Mesendoderm (in vitro differentiated cells): Measurements from ENCODE around the gene SYNGAP1.
"Not testable (repeated sequence)": the region's sequence is repeated elsewhere in the genome, so short reads cannot be mapped to it uniquely, and the experiment has no call there.

Source experiments
- DNase-seq: peaks from one replicate; pipeline ENCODE4 v3.0.0; 2013
- H2AK5ac ChIP-seq: 2 replicates; pipeline ENCODE4 v1.6.1; 2013; ENCODE audit warnings: low read length, inconsistent platforms
- H2BK120ac ChIP-seq: 2 replicates; pipeline ENCODE4 v1.6.1; 2013; ENCODE audit warnings: low read depth, mild to moderate bottlenecking, low read length, moderate library complexity, mixed read lengths
- H2BK15ac ChIP-seq: replicated peaks from 2 replicates; pipeline ENCODE4 v1.6.1; 2013; ENCODE audit warnings: low read depth, mild to moderate bottlenecking, moderate library complexity
- H2BK5ac ChIP-seq: 2 replicates; pipeline ENCODE4 v1.6.1; 2013; ENCODE audit warnings: low read length, inconsistent platforms
- H3K18ac ChIP-seq: 2 replicates; pipeline ENCODE4 v1.6.1; 2013; ENCODE audit warnings: mild to moderate bottlenecking, low read length, mixed read lengths
- H3K23ac ChIP-seq: one replicate; pipeline ENCODE4 v1.6.1; 2013; ENCODE audit warnings: low read length
- H3K27ac ChIP-seq: 2 replicates; pipeline ENCODE4 v1.5.1; 2013; ENCODE audit warnings: low read depth, mild to moderate bottlenecking, inconsistent platforms, low read length, moderate library complexity
- H3K27me3 ChIP-seq: 2 replicates; pipeline ENCODE4 v1.6.1; 2013; ENCODE audit warnings: low read length, control low read depth, mild to moderate bottlenecking, inconsistent platforms; ENCODE audit not compliant: insufficient read depth, poor library complexity
- H3K36me3 ChIP-seq: 2 replicates; pipeline ENCODE4 v1.6.1; 2013; ENCODE audit warnings: low read length, inconsistent platforms; ENCODE audit not compliant: control insufficient read depth, insufficient read depth
- H3K4ac ChIP-seq: one replicate; pipeline ENCODE4 v1.6.1; 2013; ENCODE audit warnings: low read depth, mild to moderate bottlenecking, low read length, moderate library complexity
- H3K4me1 ChIP-seq: 2 replicates; pipeline ENCODE4 v1.6.1; 2013; ENCODE audit warnings: low read depth, low read length, inconsistent platforms; ENCODE audit not compliant: control insufficient read depth
- H3K4me2 ChIP-seq: 2 replicates; pipeline ENCODE4 v1.6.1; 2013; ENCODE audit warnings: low read length
- H3K4me3 ChIP-seq: 2 replicates; pipeline ENCODE4 v1.5.1; 2013; ENCODE audit warnings: mild to moderate bottlenecking, low read length
- H3K56ac ChIP-seq: one replicate; pipeline ENCODE4 v1.6.1; 2013; ENCODE audit warnings: low read length
- H3K79me1 ChIP-seq: 2 replicates; pipeline ENCODE4 v1.6.1; 2013; ENCODE audit warnings: low read length, inconsistent platforms
- H3K79me2 ChIP-seq: 2 replicates; pipeline ENCODE4 v1.6.1; 2013; ENCODE audit warnings: mild to moderate bottlenecking, low read length; ENCODE audit not compliant: control insufficient read depth, insufficient read depth
- H3K9ac ChIP-seq: 2 replicates; pipeline ENCODE4 v1.6.1; 2013; ENCODE audit warnings: low read length, inconsistent platforms
- H4K5ac ChIP-seq: one replicate; pipeline ENCODE4 v1.6.1; 2013; ENCODE audit warnings: low read length
- H4K8ac ChIP-seq: one replicate; pipeline ENCODE4 v1.6.1; 2013; ENCODE audit warnings: low read depth, mild to moderate bottlenecking, control low read depth, low read length, moderate library complexity
- WGBS: extraction: QIAGEN DNeasy Blood & Tissue Kit; methylation state at CpG from one replicate; pipeline ENCODE4 v1.1.7; 2013; ENCODE audit warnings: low lambda C conversion rate, missing lambda C conversion rate; ENCODE audit not compliant: insufficient coverage; ENCODE audit errors: extremely low coverage; 5-methylcytosine and 5-hydroxymethylcytosine counted together

The SYNGAP1 gene

GRCh38 chr6:33377171-33377570 is 42.7 kb upstream of the SYNGAP1 start:
- Histone ChIP-seq H3K4ac (no peak overlapping the region), H3K9ac (no peak overlapping the region), H3K56ac (no peak overlapping the region), H3K4me3 (no peak overlapping the region), H3K79me1 (no peaks in the 10 kb centered on the region), H3K79me2 (no peaks in the 10 kb centered on the region), H2BK120ac (no peak overlapping the region), H4K5ac (no peak overlapping the region), H3K36me3 (no peaks in the 10 kb centered on the region), H2BK5ac (no peak overlapping the region), H3K27ac (no peak overlapping the region), H3K27me3 (no peaks in the 10 kb centered on the region), H3K18ac (no peak overlapping the region), H4K8ac (no peak overlapping the region), H2AK5ac (no peak overlapping the region), H3K4me2 (no peak overlapping the region), H3K4me1 (peaks cover 7% of the 10 kb centered on the region), H3K23ac (no peak overlapping the region), H2BK15ac (no peak overlapping the region)
- no CpG with 5 or more reads among the region's 4 CpGs for WGBS
- no peak for DNase-seq

- H3K18ac ChIP-seq, H3K23ac ChIP-seq, H2AK5ac ChIP-seq, H3K27ac ChIP-seq, H3K4me1 ChIP-seq, H4K5ac ChIP-seq, H2BK5ac ChIP-seq, H4K8ac ChIP-seq, H2BK15ac ChIP-seq, H3K4me3 ChIP-seq, H2BK120ac ChIP-seq, H3K79me2 ChIP-seq, H3K4me2 ChIP-seq, H3K79me1 ChIP-seq, DNase-seq, H3K27me3 ChIP-seq, H3K4ac ChIP-seq, H3K56ac ChIP-seq, H3K9ac ChIP-seq, H3K36me3 ChIP-seq: not testable (repeated sequence)
- no CpG with 5 or more reads among the region's 10 CpGs for WGBS
These were observed 40.7 kb upstream of the SYNGAP1 start for GRCh38 chr6:33379184-33379583.

GRCh38 chr6:33380272-33380981 is 39.4 kb upstream of the SYNGAP1 start:
- Histone ChIP-seq H3K4me2 (no peak overlapping the region), H3K4ac (no peak overlapping the region), H4K8ac (no peak overlapping the region), H3K27me3 (no peaks in the 10 kb centered on the region), H4K5ac (no peak overlapping the region), H2BK5ac (no peak overlapping the region), H2BK15ac (no peak overlapping the region), H3K56ac (no peak overlapping the region), H2BK120ac (no peak overlapping the region), H3K9ac (no peak overlapping the region), H3K18ac (no peak overlapping the region), H3K4me1 (no peaks in the 10 kb centered on the region), H3K23ac (no peak overlapping the region), H3K27ac (no peak overlapping the region), H3K4me3 (no peak overlapping the region), H3K79me2 (no peaks in the 10 kb centered on the region), H2AK5ac (no peak overlapping the region), H3K36me3 (no peaks in the 10 kb centered on the region), H3K79me1 (no peaks in the 10 kb centered on the region)
- DNase-seq, result no peak
- no CpG with 5 or more reads among the region's 2 CpGs for WGBS

GRCh38 chr6:33383427-33384185 is 36.3 kb upstream of the SYNGAP1 start:
- H2BK120ac ChIP-seq, result no peak overlapping the region
- H3K79me2 ChIP-seq, result no peaks in the 10 kb centered on the region
- H4K5ac ChIP-seq, result no peak overlapping the region
- no peak overlapping the region for H3K4me2 ChIP-seq
- H4K8ac ChIP-seq, result no peak overlapping the region
- H3K4me1 ChIP-seq, result no peaks in the 10 kb centered on the region
- H2BK5ac ChIP-seq, result no peak overlapping the region
- H3K36me3 ChIP-seq, result no peaks in the 10 kb centered on the region
- H3K9ac ChIP-seq, result no peak overlapping the region
- no peaks in the 10 kb centered on the region for H3K79me1 ChIP-seq
- H3K56ac ChIP-seq, result no peak overlapping the region
- no peak overlapping the region for H3K4me3 ChIP-seq
- no peak overlapping the region for H3K18ac ChIP-seq
- no peak overlapping the region for H2BK15ac ChIP-seq
- H3K27ac ChIP-seq, result no peak overlapping the region
- no peak overlapping the region for H2AK5ac ChIP-seq
- no peak overlapping the region for H3K23ac ChIP-seq
- H3K4ac ChIP-seq, result no peak overlapping the region
- no CpG with 5 or more reads among the region's 10 CpGs for WGBS
- no peaks in the 10 kb centered on the region for H3K27me3 ChIP-seq
- DNase-seq, result no peak

GRCh38 chr6:33384581-33385020 is 35.3 kb upstream of the SYNGAP1 start:
- WGBS, result no CpG with 5 or more reads among the region's 4 CpGs
- H2AK5ac ChIP-seq, result no peak overlapping the region
- H3K18ac ChIP-seq, result no peak overlapping the region
- no peak overlapping the region for H3K4me3 ChIP-seq
- H3K56ac ChIP-seq, result peak overlapping the region; percentile 49
- no peaks in the 10 kb centered on the region for H3K79me2 ChIP-seq
- H2BK120ac ChIP-seq, result no peak overlapping the region
- no peak overlapping the region for H2BK5ac ChIP-seq
- H3K23ac ChIP-seq, result no peak overlapping the region
- H2BK15ac ChIP-seq, result no peak overlapping the region
- H3K27ac ChIP-seq, result no peak overlapping the region
- no peak overlapping the region for H3K4me2 ChIP-seq
- no peak overlapping the region for H3K4ac ChIP-seq
- H4K5ac ChIP-seq, result no peak overlapping the region
- H3K4me1 ChIP-seq, result no peaks in the 10 kb centered on the region
- H3K27me3 ChIP-seq, result no peaks in the 10 kb centered on the region
- peak; percentile 67 for DNase-seq
- no peak overlapping the region for H4K8ac ChIP-seq
- no peaks in the 10 kb centered on the region for H3K36me3 ChIP-seq
- no peaks in the 10 kb centered on the region for H3K79me1 ChIP-seq
- no peak overlapping the region for H3K9ac ChIP-seq
